Stimulated activated CD4-positive, alpha-beta T cell treated with anti-CD3 and anti-CD28 coated beads, Interleukin-1b, Interleukin-23, amount 100 ng/mL, for 1 hour (primary cell): ENCODE measurements around the gene COMMD7.

ENCODE experiments used
- DNase-seq, 2 donors: peaks; one replicate each; pipeline ENCODE4 v3.0.0-alpha.2; 2020; ENCODE audit warnings: low read depth in 2 of 2

Gene COMMD7

GRCh38 chr20:32743237-32744112, at the start of gene COMMD7:
COMMD7 (minus strand) TSS chr20:32743467; CDS start chr20:32743391, 76 bp downstream.
- peak in 1 of 2 donors; percentile 46 for DNase-seq

DNA sequence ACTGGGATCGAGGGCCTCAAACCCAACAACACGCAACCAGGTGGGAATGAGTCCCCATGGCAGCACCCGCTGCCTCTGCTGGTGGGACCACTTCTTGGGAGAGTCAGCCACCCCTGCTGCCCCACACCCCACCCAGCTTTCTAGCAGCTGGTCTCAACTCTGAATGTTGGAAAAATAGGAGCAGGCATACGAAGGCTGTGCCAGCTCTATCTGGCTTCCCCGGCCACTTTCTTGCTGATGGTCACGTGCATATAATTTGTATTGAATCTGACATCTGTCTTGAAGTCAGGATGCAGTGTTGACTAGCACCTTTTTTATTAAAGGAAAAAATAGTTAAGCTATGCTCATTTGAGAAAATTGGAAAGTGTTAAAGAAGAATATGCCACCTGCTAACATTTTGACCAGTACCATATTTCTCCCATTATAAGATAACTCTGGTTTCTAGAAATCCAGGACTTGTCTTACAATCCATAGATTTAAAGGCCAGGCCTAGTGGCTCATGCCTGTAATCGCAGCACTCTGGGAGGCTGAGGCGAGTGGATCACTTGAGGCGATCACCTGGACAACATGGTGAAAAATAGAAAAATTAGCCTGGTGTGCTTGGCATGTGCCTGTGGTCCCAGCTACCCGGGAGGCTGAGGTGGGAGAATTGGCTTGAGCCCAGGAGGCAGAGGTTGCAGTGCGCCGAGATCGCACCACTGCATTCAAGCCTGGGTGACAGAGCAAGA, 49.6 kb upstream of the COMMD7 start:
- DNase-seq, result no peak

GRCh38 chr20:32792316-32792715, 49.0 kb upstream of the COMMD7 start:
- no peak for DNase-seq

- no peak for DNase-seq
Measured at GRCh38 chr20:32790751-32791057, 47.4 kb upstream of the COMMD7 start.

GRCh38 chr20:32789896-32790750, 46.9 kb upstream of the COMMD7 start:
- peak; percentile 50 to 53 for DNase-seq

DNA sequence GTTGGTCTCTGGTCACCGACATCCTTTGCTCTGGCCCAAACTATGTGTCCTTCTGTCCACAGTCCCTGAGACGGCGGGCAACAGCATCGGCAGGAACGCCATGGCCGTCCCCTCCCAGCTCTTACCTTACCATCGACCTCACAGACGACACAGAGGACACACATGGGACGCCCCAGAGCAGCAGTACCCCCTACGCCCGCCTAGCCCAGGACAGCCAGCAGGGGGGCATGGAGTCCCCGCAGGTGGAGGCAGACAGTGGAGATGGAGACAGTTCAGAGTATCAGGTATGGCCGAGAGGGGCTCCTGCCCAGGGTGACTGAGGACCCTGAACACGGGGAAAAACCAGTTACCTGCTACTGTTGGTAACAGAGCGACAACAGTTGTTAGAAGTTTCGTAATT, 43.9 kb upstream of the COMMD7 start:
- DNase-seq, result no peak

DNA sequence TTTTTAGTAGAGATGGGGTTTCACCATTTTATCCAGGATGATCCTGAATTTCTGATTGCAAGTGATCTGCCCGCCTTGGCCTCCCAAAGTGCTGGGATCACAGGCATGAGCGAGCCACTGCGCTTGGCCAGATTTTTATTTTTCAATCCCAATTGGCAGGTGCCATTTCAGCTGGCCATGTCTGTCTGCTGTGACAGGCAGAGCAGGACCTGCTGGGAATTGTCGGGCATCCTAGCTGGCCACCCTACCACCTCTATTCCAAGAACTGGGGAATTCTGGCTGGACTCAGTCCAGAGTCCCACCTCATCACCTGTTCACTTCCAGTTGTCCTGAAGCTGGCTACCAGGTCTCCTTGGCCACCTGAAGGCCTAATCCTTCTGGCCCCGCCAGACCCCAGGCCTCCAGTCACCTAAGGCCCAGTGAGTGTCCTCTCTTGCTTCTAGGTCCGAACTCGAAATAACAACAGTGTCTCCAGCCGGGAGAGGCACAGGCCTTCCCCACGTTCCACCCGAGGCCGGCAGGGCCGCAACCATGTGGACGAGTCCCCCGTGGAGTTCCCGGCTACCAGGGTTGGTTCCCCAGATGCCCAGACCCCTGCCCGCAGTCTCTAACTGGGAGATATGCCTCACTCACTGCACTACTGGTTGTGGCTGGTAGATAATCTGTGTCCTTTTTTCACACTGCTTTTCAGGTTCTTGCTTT, 42.9 kb upstream of the COMMD7 start:
- no peak for DNase-seq

GRCh38 chr20:32784369-32785080, 41.3 kb upstream of the COMMD7 start:
- no peak for DNase-seq

- DNase-seq, result no peak
Measured at GRCh38 chr20:32780749-32781655, 37.7 kb upstream of the COMMD7 start.

- no peak for DNase-seq
Measured at GRCh38 chr20:32780278-32780677, 37.0 kb upstream of the COMMD7 start.

- DNase-seq, result no peak
Measured at GRCh38 chr20:32779500-32780211, 36.4 kb upstream of the COMMD7 start.

DNA sequence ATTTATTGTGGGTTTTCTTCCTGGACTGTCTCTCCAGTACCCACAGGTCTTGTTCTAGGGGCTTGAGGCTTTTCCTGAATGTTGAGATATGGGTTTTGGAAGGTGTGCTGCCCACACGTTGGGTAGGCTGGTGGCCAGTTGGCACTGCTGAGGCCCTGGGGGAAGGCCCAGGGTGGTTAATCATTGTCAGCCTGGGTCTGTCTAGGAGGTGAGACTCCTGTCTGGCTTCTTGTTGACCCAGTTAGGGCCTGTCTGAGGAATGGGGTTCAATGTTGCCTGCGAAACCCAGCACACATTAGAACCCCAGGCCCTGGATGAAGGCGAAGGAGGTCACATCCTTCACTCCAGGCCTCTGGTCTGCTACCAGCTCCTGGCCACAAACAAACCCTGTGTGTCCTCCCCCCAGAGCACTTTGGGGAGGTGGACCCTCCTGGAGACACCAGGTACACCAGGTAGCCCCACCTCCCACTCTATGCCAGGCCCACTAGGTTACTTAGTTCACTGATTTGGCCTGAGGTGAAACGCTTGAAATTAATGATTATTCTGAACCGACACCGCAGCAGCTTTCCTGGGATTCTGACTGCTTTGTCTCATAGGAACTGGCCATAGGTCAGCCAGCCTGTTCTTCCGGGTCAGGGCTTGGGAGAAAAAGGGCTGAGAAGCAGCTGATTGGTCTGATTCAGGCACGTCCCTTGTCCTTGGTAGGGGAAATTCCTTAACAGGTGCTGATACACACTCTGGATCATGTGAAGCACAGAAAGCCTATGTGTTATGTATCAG, 34.1 kb upstream of the COMMD7 start:
- no peak for DNase-seq

DNA sequence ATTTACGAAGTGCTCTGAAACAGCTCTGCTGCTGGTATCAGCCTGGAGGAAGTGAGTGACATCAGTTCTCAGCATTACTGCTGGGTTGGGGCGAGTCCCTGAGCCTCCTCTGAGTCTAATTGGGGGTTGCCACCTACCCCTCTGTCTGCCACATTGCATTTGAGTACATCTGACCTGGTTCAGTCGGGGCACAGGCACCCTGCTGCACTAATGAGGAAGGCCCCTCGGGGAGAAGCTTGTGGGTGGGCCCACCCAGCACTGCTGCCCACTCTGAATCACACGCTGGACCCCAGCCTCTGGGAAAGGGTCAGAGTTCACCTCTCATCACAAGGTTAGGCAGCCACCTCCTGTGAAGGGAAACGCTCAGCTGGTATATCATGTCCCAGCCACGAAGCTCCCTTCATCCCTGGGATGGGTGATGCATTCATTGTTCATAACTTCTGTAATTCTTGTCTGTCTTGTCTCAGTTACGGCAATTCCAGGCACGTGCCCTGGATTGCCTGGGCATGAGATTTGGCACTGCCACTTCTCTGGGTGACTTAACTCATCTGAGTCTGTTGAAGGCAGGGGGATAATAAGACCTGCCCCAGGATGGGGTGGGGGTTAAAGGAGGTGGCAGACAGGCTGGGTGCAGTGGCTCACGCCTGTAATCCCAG, 32.2 kb upstream of the COMMD7 start:
- no peak for DNase-seq

DNA sequence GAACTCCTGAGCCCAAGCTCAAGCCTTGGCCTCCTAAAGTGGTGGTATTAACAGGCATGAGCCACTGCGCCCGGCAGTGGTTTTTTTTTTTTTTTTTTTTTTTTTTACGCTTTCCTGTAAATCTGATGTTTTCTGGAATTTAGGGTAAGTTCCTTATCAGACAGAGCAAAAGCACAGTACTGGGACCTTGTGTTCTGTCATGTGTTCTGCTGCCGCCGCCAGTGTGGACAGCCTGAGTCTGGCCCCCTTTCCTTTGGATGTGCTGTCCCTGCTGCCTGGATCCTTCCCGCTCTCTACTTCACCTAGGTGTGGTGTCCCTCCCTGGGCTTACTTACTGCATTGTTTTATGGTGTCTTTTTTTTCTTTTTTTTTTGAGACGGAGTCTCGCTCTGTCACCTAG, 30.6 kb upstream of the COMMD7 start:
- DNase-seq, result no peak

DNA sequence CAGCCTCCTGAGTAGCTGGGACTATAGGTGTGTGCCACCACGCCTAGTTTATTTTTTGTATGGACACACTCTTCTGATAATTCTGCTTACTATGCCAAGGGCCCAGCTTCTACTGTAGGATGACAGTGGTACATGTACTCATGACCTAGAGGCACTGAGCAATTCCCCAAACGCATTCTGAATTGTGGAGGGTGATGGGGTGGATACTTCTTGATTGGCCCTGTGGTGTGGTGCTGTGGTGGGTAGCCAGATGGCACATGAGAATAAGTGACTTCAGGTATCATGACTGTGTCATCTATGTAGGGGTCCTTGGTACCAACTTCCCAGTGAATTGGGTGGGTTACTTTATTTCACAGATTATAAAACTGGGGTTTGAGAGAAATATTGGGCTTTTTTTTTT, 30.0 kb upstream of the COMMD7 start:
- no peak for DNase-seq

DNA sequence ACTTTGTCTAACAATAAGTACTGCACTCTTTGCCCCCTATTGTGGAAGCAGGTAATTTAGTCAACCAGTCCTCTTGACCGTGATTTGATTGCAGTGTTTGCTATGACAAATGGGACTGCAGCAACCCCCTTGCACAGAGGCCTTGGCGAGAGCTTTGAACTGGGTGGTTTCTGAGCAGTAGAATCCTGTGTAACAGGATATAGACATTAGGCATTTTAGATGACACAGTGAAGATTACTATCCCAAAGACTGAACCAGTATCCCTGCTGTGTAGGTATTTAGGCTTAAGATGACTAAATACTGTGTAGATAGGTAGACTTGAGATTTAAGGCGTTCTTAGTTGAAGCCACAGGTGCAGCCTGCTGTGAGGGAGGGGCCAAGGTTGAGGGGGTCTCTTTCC, 28.8 kb upstream of the COMMD7 start:
- DNase-seq, result no peak

GRCh38 chr20:32767418-32768198, 24.3 kb upstream of the COMMD7 start:
- DNase-seq, result no peak
